Osteoblast (primary cell): ENCODE measurements around the gene CKAP2L. TPM values are rescaled to one million over a fixed set of nuclear protein-coding genes. Genes with fewer than 3 reads are reported as not detected.
A peak's percentile ranks its signal among the peaks of the same experiment; 100 is the strongest.

Experiments
- DNase-seq: peaks from one replicate; pipeline ENCODE4 v3.0.0; 2011; ENCODE audit warnings: low spot score, mixed read lengths; ENCODE audit not compliant: insufficient read length; ENCODE audit errors: missing footprints
- H2AFZ ChIP-seq: 2 replicates; pipeline ENCODE4 v1.6.0; 2011; ENCODE audit warnings: mild to moderate bottlenecking, low read length
- H3K27ac ChIP-seq: 2 replicates; pipeline ENCODE4 v1.5.1; 2011; ENCODE audit warnings: mild to moderate bottlenecking, low read depth, low read length, moderate library complexity
- H3K27me3 ChIP-seq: 2 replicates; pipeline ENCODE4 v1.6.0; 2012; ENCODE audit warnings: mild to moderate bottlenecking, control low read depth, inconsistent platforms, low read length, moderate library complexity; ENCODE audit not compliant: insufficient read depth
- H3K36me3 ChIP-seq: 2 replicates; pipeline ENCODE4 v1.5.1; 2011; ENCODE audit warnings: mild to moderate bottlenecking, low read length, control low read depth, moderate library complexity; ENCODE audit not compliant: insufficient read depth
- H3K4me1 ChIP-seq: 2 replicates; pipeline ENCODE4 v1.5.1; 2011; ENCODE audit warnings: mild to moderate bottlenecking, low read length, control low read depth, moderate library complexity; ENCODE audit not compliant: insufficient read depth
- H3K4me2 ChIP-seq: 2 replicates; pipeline ENCODE4 v1.6.0; 2011; ENCODE audit warnings: mild to moderate bottlenecking, low read length; ENCODE audit not compliant: insufficient read depth
- H3K4me3 ChIP-seq: fragments of 200-600 bp; sonication (generic); 3 replicates; pipeline ENCODE4 v1.5.1; 2012; ENCODE audit warnings: mild to moderate bottlenecking, low read length, inconsistent platforms; ENCODE audit not compliant: insufficient read depth
- H3K79me2 ChIP-seq: 2 replicates; pipeline ENCODE4 v1.6.0; 2012; ENCODE audit warnings: mild to moderate bottlenecking, low read length, control low read depth, inconsistent platforms; ENCODE audit not compliant: insufficient read depth
- H3K9me3 ChIP-seq: 2 replicates; pipeline ENCODE4 v1.5.1; 2011; ENCODE audit warnings: low read depth, low read length, control low read depth
- H4K20me1 ChIP-seq: 2 replicates; pipeline ENCODE4 v1.6.0; 2012; ENCODE audit warnings: mild to moderate bottlenecking, low read length, control low read depth; ENCODE audit not compliant: insufficient read depth
- CTCF ChIP-seq: IDR thresholded peaks from 2 replicates; pipeline ENCODE4 v1.5.1; 2011; ENCODE audit warnings: mild to moderate bottlenecking, low read depth, low read length, moderate library complexity; ENCODE audit errors: extremely low read depth
- total RNA-seq: library from RNA; depleted of rRNA; stranded (reverse); fragments of >200 nt; gene quantifications from 2 replicates; pipeline ENCODE4 v1.2.3, GENCODE V29; 2012

The CKAP2L gene
- total RNA-seq, 1 donor, result 1.1 TPM

GRCh38 chr2:112727276-112728028, 37.0 kb downstream of the CKAP2L start:
- H4K20me1 ChIP-seq, result no peaks in the 10 kb centered on the region
- no peaks in the 10 kb centered on the region for H3K27me3 ChIP-seq
- DNase-seq, result no peak
- no peak overlapping the region for H2AFZ ChIP-seq
- H3K79me2 ChIP-seq, result no peaks in the 10 kb centered on the region
- no peak overlapping the region for H3K27ac ChIP-seq
- no peaks in the 10 kb centered on the region for H3K9me3 ChIP-seq
- TF ChIP-seq CTCF, result no peak
- H3K4me2 ChIP-seq, result no peak overlapping the region
- H3K4me1 ChIP-seq, result no peaks in the 10 kb centered on the region
- H3K36me3 ChIP-seq, result no peaks in the 10 kb centered on the region
- no peak overlapping the region for H3K4me3 ChIP-seq

GRCh38 chr2:112726487-112727190, 37.8 kb downstream of the CKAP2L start:
- Histone ChIP-seq H2AFZ (peak overlapping the region; percentile 89), H4K20me1 (no peaks in the 10 kb centered on the region), H3K36me3 (no peaks in the 10 kb centered on the region), H3K9me3 (no peaks in the 10 kb centered on the region), H3K4me1 (no peaks in the 10 kb centered on the region), H3K27ac (no peak overlapping the region), H3K79me2 (no peaks in the 10 kb centered on the region), H3K4me3 (no peak overlapping the region), H3K27me3 (no peaks in the 10 kb centered on the region), H3K4me2 (peak overlapping the region; percentile 9)
- DNase-seq, result peak; percentile 99
- TF ChIP-seq CTCF, result peak; percentile 98

GRCh38 chr2:112725545-112726457, 38.6 kb downstream of the CKAP2L start:
- Histone ChIP-seq H3K79me2 (no peaks in the 10 kb centered on the region), H4K20me1 (no peaks in the 10 kb centered on the region), H2AFZ (peak overlapping the region; percentile 89), H3K36me3 (no peaks in the 10 kb centered on the region), H3K27ac (no peak overlapping the region), H3K9me3 (no peaks in the 10 kb centered on the region), H3K4me2 (no peak overlapping the region), H3K27me3 (no peaks in the 10 kb centered on the region), H3K4me3 (no peak overlapping the region), H3K4me1 (no peaks in the 10 kb centered on the region)
- no peak for TF ChIP-seq CTCF
- DNase-seq, result no peak
